HEK293 (cell line): Measurements from ENCODE around the gene CLEC2D.

Experiments
- CTCF ChIA-PET: fragments of 350-600 bp; formaldehyde crosslinking; extraction: SDS; loops from one replicate; lab custom pipeline; 2021; ENCODE audit warnings: antibody characterized with exemption; lab: Yijun Ruan, JAX
- POLR2A ChIA-PET: fragments of 300-600 bp; formaldehyde crosslinking; extraction: SDS; loops from one replicate; lab custom pipeline; 2020; ENCODE audit warnings: antibody characterized with exemption, inconsistent platforms; lab: Yijun Ruan, JAX
- H3K27ac ChIP-seq: fragments of 200-500 bp; sonication (Bioruptor generic); 2 replicates; pipeline ENCODE4 v1.5.1; 2014; ENCODE audit warnings: low read depth, low read length, control low read depth, inconsistent platforms; ENCODE audit errors: extremely low read depth
- H3K36me3 ChIP-seq, 2 experiments: fragments of 200-500 bp in 1 of 2; sonication (Bioruptor generic) in 1 of 2; 1 replicate in 1 of 2; 2 replicates in 1 of 2; pipeline ENCODE4 v1.5.1; 2014 to 2017; ENCODE audit warnings: inconsistent platforms in 2 of 2, low read length in 2 of 2; ENCODE audit not compliant: control insufficient read depth in 2 of 2, insufficient read depth in 1 of 2
- H3K4me1 ChIP-seq: fragments of 200-500 bp; sonication (Bioruptor generic); 2 replicates; pipeline ENCODE4 v1.5.1; 2014; ENCODE audit warnings: mild to moderate bottlenecking, low read length, inconsistent platforms; ENCODE audit not compliant: control insufficient read depth, insufficient read depth
- H3K4me3 ChIP-seq: 2 replicates; pipeline ENCODE4 v1.5.1; 2011; ENCODE audit warnings: low read depth, mild to moderate bottlenecking, control low read depth, low read length, moderate library complexity
- H3K9me3 ChIP-seq: fragments of 200-500 bp; sonication (Bioruptor generic); 2 replicates; pipeline ENCODE4 v1.5.1; 2014; ENCODE audit warnings: low read depth, low read length, inconsistent platforms; ENCODE audit not compliant: control insufficient read depth, insufficient read depth
- MEIS1 ChIP-seq: sonication (generic); formaldehyde crosslinking; IDR thresholded peaks from 2 replicates; pipeline ENCODE4 v1.8.1; 2022; ENCODE audit warnings: missing genetic modification reagents, mild to moderate bottlenecking, borderline replicate concordance
- WT1 ChIP-seq: fragments of 450-650 bp; formaldehyde crosslinking; IDR thresholded peaks from 2 replicates; pipeline ENCODE4 v1.5.1; 2016; ENCODE audit warnings: missing biosample characterization, missing genetic modification characterization
- YY2 ChIP-seq: fragments of 450-650 bp; formaldehyde crosslinking; IDR thresholded peaks from 2 replicates; pipeline ENCODE4 v1.5.1; 2016; ENCODE audit warnings: missing biosample characterization, missing genetic modification characterization
- ZBTB17 ChIP-seq: fragments of 450-650 bp; formaldehyde crosslinking; IDR thresholded peaks from 2 replicates; pipeline ENCODE4 v1.5.1; 2016; ENCODE audit warnings: missing biosample characterization, missing genetic modification characterization
- ZFP3 ChIP-seq: fragments of 450-650 bp; formaldehyde crosslinking; IDR thresholded peaks from 2 replicates; pipeline ENCODE4 v1.5.1; 2016; ENCODE audit warnings: low read depth, missing biosample characterization, missing genetic modification characterization
- ZNF112 ChIP-seq: fragments of 450-650 bp; formaldehyde crosslinking; IDR thresholded peaks from 2 replicates; pipeline ENCODE4 v1.5.0; 2017; ENCODE audit warnings: missing biosample characterization, missing genetic modification characterization
- ZNF146 ChIP-seq: fragments of 450-650 bp; formaldehyde crosslinking; IDR thresholded peaks from 2 replicates; pipeline ENCODE4 v1.5.1; 2016; ENCODE audit warnings: missing biosample characterization, missing genetic modification characterization
- ZNF148 ChIP-seq: fragments of 450-650 bp; formaldehyde crosslinking; IDR thresholded peaks from 2 replicates; pipeline ENCODE4 v1.5.0; 2017; ENCODE audit warnings: missing biosample characterization, missing genetic modification characterization, borderline replicate concordance
- ZNF18 ChIP-seq: fragments of 450-650 bp; formaldehyde crosslinking; IDR thresholded peaks from 2 replicates; pipeline ENCODE4 v1.5.1; 2016; ENCODE audit warnings: missing biosample characterization, missing genetic modification characterization
- ZNF214 ChIP-seq: fragments of 450-650 bp; formaldehyde crosslinking; IDR thresholded peaks from 2 replicates; pipeline ENCODE4 v1.5.1; 2017; ENCODE audit warnings: missing biosample characterization, mild to moderate bottlenecking, missing genetic modification characterization, borderline replicate concordance
- ZNF23 ChIP-seq: fragments of 450-650 bp; formaldehyde crosslinking; IDR thresholded peaks from 2 replicates; pipeline ENCODE4 v1.5.1; 2016; ENCODE audit warnings: missing biosample characterization, missing genetic modification characterization, borderline replicate concordance
- ZNF24 ChIP-seq: fragments of 450-650 bp; formaldehyde crosslinking; IDR thresholded peaks from 2 replicates; pipeline ENCODE4 v1.5.1; 2016; ENCODE audit warnings: missing biosample characterization, missing genetic modification characterization
- ZNF354C ChIP-seq: fragments of 450-650 bp; formaldehyde crosslinking; IDR thresholded peaks from 2 replicates; pipeline ENCODE4 v1.5.1; 2016; ENCODE audit warnings: missing biosample characterization, missing genetic modification characterization, low read depth, borderline replicate concordance
- ZNF555 ChIP-seq: fragments of 450-650 bp; formaldehyde crosslinking; conservative IDR thresholded peaks from 2 replicates; pipeline ENCODE4 v1.5.1; 2017; ENCODE audit warnings: missing biosample characterization, mild to moderate bottlenecking, missing genetic modification characterization, inconsistent platforms
- ZNF791 ChIP-seq: fragments of 450-650 bp; formaldehyde crosslinking; IDR thresholded peaks from 2 replicates; pipeline ENCODE4 v1.5.1; 2016; ENCODE audit warnings: missing biosample characterization, missing genetic modification characterization
- ZSCAN16 ChIP-seq: fragments of 450-650 bp; formaldehyde crosslinking; IDR thresholded peaks from 2 replicates; pipeline ENCODE4 v1.5.1; 2016; ENCODE audit warnings: missing biosample characterization, missing genetic modification characterization
- ZXDB ChIP-seq: fragments of 450-650 bp; formaldehyde crosslinking; IDR thresholded peaks from 2 replicates; pipeline ENCODE4 v1.5.1; 2016; ENCODE audit warnings: missing biosample characterization, missing genetic modification characterization
- TF ChIP-seq, protein P1 (sequence below): fragments of 450-650 bp; formaldehyde crosslinking; IDR thresholded peaks from 2 replicates; pipeline ENCODE4 v1.5.1; 2017; ENCODE audit warnings: missing biosample characterization, missing genetic modification characterization
- TF ChIP-seq, protein P2 (sequence below): fragments of 450-650 bp; formaldehyde crosslinking; IDR thresholded peaks from 2 replicates; pipeline ENCODE4 v1.5.1; 2016; ENCODE audit warnings: missing biosample characterization, missing genetic modification characterization
- TF ChIP-seq, protein P3 (sequence below): fragments of 450-650 bp; formaldehyde crosslinking; IDR thresholded peaks from 2 replicates; pipeline ENCODE4 v1.5.1; 2016; ENCODE audit warnings: missing biosample characterization, missing genetic modification characterization
- TF ChIP-seq, protein P4 (sequence below): fragments of 450-650 bp; formaldehyde crosslinking; IDR thresholded peaks from 2 replicates; pipeline ENCODE4 v1.5.1; 2017; ENCODE audit warnings: missing biosample characterization, missing genetic modification characterization

The CLEC2D gene

GRCh38 chr12:9698681-9699080 is 29.2 kb downstream of the CLEC2D start:
- POLR2A ChIA-PET: no interaction called here
- Histone ChIP-seq H3K4me1 (no peaks in the 10 kb centered on the region), H3K36me3 (peaks cover 3 to 13% of the 10 kb centered on the region in 2 experiments; a peak in 2 of 3 replicates), H3K9me3 (no peaks in the 10 kb centered on the region), H3K4me3 (no peak overlapping the region), H3K27ac (no peak overlapping the region)
- no peak for TF ChIP-seq ZNF23
- no peak for TF ChIP-seq ZBTB17 (tag by site-specific recombination)
- no peak for TF ChIP-seq ZNF146 (tag by site-specific recombination)
- no peak for TF ChIP-seq ZNF148 (tag by site-specific recombination)
- no peak for TF ChIP-seq ZNF555 (tag by site-specific recombination)
- no peak for TF ChIP-seq ZNF24 (tag by site-specific recombination)
- TF ChIP-seq, protein P1, sequence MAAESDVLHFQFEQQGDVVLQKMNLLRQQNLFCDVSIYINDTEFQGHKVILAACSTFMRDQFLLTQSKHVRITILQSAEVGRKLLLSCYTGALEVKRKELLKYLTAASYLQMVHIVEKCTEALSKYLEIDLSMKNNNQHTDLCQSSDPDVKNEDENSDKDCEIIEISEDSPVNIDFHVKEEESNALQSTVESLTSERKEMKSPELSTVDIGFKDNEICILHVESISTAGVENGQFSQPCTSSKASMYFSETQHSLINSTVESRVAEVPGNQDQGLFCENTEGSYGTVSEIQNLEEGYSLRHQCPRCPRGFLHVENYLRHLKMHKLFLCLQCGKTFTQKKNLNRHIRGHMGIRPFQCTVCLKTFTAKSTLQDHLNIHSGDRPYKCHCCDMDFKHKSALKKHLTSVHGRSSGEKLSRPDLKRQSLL: no peak
- TF ChIP-seq ZNF354C (tag by site-specific recombination): no peak
- no peak for TF ChIP-seq ZNF214 (tag by site-specific recombination)
- TF ChIP-seq ZSCAN16 (tag by site-specific recombination): no peak
- CTCF ChIA-PET: no interaction called here

DNA sequence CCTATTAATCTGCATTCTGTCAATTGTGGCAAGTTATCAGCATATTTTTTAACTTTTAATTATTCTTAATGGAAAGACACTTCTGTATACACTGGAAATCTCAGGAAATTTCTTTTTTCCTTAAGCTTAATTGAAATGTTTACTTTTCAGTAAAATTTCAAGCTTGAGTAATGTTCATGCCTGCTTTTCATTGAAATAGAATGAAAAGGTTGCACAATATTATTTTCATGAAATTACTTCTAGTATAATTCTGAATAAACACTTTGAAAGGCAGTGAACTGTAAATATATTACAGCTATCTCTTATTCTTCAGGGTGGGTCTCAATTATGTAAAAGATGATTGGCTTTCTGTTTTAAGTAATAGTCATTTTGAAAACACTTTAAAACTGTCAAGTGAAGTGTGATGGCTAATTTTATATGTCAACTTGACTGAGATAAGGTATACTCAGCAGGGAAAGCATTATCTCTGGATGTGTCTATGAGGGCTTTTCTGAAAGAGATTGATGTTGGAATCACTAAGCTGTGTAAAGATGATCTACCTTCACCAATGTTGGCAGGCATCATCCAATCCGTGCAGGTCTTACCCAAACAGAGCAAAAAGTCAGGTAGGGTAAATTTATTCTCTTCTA is 29.9 kb downstream of the CLEC2D start:
- POLR2A ChIA-PET: no interaction called here
- H3K4me1 ChIP-seq: no peaks in the 10 kb centered on the region
- CTCF ChIA-PET: interaction anchor here (0.7 to 1.0 kb wide), 3 partner anchors 9 to 359 kb away, joined by 3 to 4 read pairs (median 3); no protein-coding TSS in a partner anchor
- H3K27ac ChIP-seq: no peak overlapping the region
- peaks cover 0 to 9% of the 10 kb centered on the region in 2 experiments; a peak in 1 of 3 replicates for H3K36me3 ChIP-seq
- H3K9me3 ChIP-seq: no peaks in the 10 kb centered on the region
- no peak overlapping the region for H3K4me3 ChIP-seq
- TF ChIP-seq ZNF18 (tag by site-specific recombination) (no peak), WT1 (no peak), ZNF112 (tag by site-specific recombination) (no peak), YY2 (tag by site-specific recombination) (no peak), ZFP3 (tag by site-specific recombination) (no peak), ZNF791 (tag by site-specific recombination) (no peak), MEIS1 (no peak), ZXDB (tag by site-specific recombination) (no peak)
- TF ChIP-seq, protein P1: no peak
- TF ChIP-seq, protein P2, sequence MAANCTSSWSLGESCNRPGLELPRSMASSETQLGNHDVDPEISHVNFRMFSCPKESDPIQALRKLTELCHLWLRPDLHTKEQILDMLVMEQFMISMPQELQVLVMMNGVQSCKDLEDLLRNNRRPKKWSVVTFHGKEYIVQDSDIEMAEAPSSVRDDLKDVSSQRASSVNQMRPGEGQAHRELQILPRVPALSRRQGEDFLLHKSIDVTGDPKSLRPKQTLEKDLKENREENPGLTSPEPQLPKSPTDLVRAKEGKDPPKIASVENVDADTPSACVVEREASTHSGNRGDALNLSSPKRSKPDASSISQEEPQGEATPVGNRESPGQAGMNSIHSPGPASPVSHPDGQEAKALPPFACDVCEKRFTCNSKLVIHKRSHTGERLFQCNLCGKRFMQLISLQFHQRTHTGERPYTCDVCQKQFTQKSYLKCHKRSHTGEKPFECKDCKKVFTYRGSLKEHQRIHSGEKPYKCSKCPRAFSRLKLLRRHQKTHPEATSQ (tag by site-specific recombination): no peak
- TF ChIP-seq, protein P3, sequence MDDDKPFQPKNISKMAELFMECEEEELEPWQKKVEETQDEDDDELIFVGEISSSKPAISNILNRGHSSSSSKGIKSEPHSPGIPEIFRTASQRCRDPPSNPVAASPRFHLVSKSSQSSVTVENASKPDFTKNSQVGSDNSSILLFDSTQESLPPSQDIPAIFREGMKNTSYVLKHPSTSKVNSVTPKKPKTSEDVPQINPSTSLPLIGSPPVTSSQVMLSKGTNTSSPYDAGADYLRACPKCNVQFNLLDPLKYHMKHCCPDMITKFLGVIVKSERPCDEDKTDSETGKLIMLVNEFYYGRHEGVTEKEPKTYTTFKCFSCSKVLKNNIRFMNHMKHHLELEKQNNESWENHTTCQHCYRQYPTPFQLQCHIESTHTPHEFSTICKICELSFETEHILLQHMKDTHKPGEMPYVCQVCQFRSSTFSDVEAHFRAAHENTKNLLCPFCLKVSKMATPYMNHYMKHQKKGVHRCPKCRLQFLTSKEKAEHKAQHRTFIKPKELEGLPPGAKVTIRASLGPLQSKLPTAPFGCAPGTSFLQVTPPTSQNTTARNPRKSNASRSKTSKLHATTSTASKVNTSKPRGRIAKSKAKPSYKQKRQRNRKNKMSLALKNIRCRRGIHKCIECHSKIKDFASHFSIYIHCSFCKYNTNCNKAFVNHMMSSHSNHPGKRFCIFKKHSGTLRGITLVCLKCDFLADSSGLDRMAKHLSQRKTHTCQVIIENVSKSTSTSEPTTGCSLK (tag by site-specific recombination): no peak
- TF ChIP-seq, protein P4, sequence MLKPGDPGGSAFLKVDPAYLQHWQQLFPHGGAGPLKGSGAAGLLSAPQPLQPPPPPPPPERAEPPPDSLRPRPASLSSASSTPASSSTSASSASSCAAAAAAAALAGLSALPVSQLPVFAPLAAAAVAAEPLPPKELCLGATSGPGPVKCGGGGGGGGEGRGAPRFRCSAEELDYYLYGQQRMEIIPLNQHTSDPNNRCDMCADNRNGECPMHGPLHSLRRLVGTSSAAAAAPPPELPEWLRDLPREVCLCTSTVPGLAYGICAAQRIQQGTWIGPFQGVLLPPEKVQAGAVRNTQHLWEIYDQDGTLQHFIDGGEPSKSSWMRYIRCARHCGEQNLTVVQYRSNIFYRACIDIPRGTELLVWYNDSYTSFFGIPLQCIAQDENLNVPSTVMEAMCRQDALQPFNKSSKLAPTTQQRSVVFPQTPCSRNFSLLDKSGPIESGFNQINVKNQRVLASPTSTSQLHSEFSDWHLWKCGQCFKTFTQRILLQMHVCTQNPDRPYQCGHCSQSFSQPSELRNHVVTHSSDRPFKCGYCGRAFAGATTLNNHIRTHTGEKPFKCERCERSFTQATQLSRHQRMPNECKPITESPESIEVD (tag by site-specific recombination): no peak
